PC-3 (cell line): ENCODE results near the gene NPC1.

Source experiments
- EZH2 ChIP-seq: fragments of 300-600 bp; sonication (generic); IDR thresholded peaks from one replicate; pipeline ENCODE4 v1.6.1; 2017; ENCODE audit warnings: antibody characterized with exemption, mild to moderate bottlenecking, low read length; ENCODE audit not compliant: unreplicated experiment
- EZH2phosphoT487 ChIP-seq: fragments of 300-600 bp; sonication (generic); IDR thresholded peaks from 2 replicates; pipeline ENCODE4 v1.6.1; 2018; ENCODE audit warnings: mild to moderate bottlenecking, antibody characterized with exemption, low read length, borderline replicate concordance
- TF ChIP-seq, protein P1 (sequence below): fragments of 300-600 bp; sonication (generic); conservative IDR thresholded peaks from 2 replicates; pipeline ENCODE4 v1.5.1; 2017; ENCODE audit warnings: antibody characterized with exemption, low read depth, mild to moderate bottlenecking, low read length

DNA sequence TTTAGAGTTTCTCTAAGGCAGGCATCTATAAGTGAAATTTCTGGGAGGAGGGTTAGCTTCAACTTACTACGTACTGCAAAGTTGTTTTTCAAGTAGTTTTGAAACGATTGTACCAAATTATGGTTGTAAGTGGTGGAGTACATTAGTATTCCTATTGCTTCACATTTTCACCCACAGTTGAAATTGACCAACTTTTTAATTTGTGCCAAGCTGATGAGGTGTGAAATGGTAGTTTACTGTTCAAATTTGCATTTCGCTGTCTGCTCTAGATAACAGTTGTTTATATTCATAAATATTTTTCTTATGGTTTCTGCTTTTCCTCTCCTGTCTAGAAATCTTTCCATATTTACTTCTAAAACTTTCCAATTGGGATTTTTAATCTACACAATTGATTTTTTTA is 18.6 kb downstream of the NPC1 start:
- TF ChIP-seq, protein P1, sequence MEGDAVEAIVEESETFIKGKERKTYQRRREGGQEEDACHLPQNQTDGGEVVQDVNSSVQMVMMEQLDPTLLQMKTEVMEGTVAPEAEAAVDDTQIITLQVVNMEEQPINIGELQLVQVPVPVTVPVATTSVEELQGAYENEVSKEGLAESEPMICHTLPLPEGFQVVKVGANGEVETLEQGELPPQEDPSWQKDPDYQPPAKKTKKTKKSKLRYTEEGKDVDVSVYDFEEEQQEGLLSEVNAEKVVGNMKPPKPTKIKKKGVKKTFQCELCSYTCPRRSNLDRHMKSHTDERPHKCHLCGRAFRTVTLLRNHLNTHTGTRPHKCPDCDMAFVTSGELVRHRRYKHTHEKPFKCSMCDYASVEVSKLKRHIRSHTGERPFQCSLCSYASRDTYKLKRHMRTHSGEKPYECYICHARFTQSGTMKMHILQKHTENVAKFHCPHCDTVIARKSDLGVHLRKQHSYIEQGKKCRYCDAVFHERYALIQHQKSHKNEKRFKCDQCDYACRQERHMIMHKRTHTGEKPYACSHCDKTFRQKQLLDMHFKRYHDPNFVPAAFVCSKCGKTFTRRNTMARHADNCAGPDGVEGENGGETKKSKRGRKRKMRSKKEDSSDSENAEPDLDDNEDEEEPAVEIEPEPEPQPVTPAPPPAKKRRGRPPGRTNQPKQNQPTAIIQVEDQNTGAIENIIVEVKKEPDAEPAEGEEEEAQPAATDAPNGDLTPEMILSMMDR: no peak
- TF ChIP-seq EZH2: no peak
- TF ChIP-seq EZH2phosphoT487: no peak
